AG09319 (cell line): Measurements from ENCODE around the gene PHF21B.

Experiments
- DNase-seq: peaks from one replicate; pipeline ENCODE4 v3.0.0-alpha.2; 2010; ENCODE audit warnings: low read depth; ENCODE audit errors: extremely low read depth
- CTCF ChIP-seq: IDR thresholded peaks from 2 replicates; pipeline ENCODE4 v1.5.1; 2011; ENCODE audit warnings: low read depth, mild to moderate bottlenecking, inconsistent platforms, low read length, moderate library complexity

PHF21B gene

GRCh38 chr22:44845796-44846720 is 163.7 kb downstream of the PHF21B start:
- no peak for DNase-seq
- TF ChIP-seq CTCF = no peak

- no peak for DNase-seq
- no peak for TF ChIP-seq CTCF
These were observed 164.6 kb downstream of the PHF21B start for GRCh38 chr22:44845191-44845590.

GRCh38 chr22:44842417-44842816 is 167.4 kb downstream of the PHF21B start:
- DNase-seq = no peak
- no peak for TF ChIP-seq CTCF

- TF ChIP-seq CTCF = no peak
- DNase-seq = no peak
These were observed 169.0 kb downstream of the PHF21B start for GRCh38 chr22:44840611-44841322.

GRCh38 chr22:44839721-44840120 is 170.1 kb downstream of the PHF21B start:
- no peak for DNase-seq
- no peak for TF ChIP-seq CTCF

GRCh38 chr22:44839061-44839460 is 170.7 kb downstream of the PHF21B start:
- DNase-seq = no peak
- no peak for TF ChIP-seq CTCF

GRCh38 chr22:44838316-44839016 is 171.3 kb downstream of the PHF21B start:
- DNase-seq = no peak
- no peak for TF ChIP-seq CTCF
